Superior temporal gyrus (tissue), 1 donor: ENCODE results near the gene OGG1.

ENCODE experiments used
- DNase-seq: peaks from one replicate; pipeline ENCODE4 v3.0.0-alpha.2; 2016; ENCODE audit errors: extremely low spot score

OGG1 gene

GRCh38 chr3:9727743-9728142 lies 22.0 kb upstream of the OGG1 start:
- DNase-seq = no peak

DNA sequence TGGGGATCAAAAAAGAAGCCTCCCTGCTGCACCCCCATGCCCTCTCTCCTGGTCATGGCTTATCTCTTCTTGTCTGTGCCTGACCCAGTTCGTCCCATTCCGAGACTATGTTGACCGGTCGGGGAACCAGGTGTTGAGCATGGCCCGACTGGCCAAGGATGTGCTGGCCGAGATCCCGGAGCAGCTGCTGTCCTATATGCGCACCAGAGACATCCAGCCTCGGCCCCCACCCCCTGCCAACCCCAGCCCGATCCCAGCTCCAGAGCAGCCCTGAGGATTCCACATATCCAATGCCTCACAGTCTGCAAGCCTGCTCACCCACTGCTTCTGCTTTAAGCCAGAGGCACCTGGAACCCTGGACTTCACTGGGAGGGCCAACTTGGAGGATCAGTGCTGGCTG lies 20.3 kb upstream of the OGG1 start:
- no peak for DNase-seq

GRCh38 chr3:9730657-9731205 lies 19.0 kb upstream of the OGG1 start:
- peak; percentile 19 for DNase-seq

- DNase-seq = peak; percentile 92
Observed at GRCh38 chr3:9731206-9732079, 18.3 kb upstream of the OGG1 start, which contains the start of gene BRPF1. BRPF1 (plus strand) TSS chr3:9731735; CDS start chr3:9734141, 2,406 bp downstream.

DNA sequence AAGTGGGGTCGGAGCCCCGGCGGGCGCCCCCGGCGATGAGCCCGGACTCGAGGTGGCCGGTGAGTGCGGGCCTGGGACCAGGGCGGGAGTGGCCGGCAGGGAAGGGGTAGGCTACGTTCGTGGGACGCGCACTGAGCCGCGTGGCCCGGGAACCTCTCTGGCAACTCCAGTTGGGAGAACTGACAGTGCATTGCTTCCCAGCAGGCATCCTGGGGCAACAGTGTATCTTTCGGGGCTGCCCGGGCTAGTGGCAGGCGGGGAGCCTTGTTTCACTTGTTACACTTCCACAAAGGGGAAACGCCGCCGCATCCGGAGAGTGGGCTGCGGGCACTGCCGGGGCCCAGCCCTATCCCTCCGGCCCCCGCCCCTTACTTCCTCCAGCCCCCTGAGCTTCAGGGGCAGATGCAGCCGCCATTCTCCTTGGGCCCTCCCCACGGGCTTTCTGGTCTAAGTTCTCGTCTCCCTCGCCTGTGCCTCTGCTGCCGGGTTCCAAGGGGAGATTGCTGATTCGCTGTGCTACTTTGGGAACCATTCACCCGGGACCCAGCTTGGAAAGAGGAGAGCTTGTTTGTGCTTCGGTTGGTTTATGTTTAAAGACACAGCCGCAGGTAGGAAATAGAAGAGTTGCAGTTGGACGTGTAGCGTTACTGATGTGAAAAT lies 17.5 kb upstream of the OGG1 start:
- no peak for DNase-seq

DNA sequence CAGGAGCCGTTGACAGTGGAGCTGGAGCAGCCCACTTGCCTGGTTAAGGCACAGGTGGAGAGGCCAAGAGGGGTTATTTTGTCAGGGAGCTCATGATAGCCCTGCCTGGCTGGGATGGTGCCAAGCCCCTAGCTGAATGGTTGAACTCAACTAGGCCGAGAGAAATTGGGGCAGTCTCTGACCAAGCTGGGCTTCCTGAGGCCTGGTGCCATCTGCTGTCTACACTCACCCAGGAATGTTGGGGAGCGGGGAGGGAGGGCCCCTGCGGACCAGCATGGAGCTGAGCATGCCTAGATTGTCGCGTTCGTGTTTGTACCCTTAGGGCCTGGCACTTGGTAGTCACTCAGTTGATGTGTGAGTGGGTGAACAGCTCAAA lies 17.0 kb upstream of the OGG1 start:
- DNase-seq = no peak

DNA sequence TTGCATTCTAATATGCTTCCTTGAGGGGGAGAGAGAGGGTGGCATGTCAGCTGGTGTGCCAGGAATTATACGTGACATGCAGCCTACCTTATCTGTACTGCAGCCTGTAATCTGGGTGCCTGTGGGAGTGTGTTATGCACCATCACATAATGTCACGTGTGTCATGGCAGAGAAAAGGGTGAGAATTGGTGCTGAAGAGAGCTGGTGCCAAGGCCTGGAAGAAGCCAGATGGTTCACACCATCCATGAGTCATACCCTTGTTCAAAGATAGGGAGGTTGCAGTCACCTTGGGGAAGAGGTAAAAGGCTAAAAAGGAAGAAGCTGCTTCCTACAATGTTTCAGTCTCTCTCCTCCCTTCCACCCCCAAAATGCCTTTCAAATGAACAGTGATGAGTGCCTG lies 12.9 kb upstream of the OGG1 start:
- peak; percentile 59 for DNase-seq

DNA sequence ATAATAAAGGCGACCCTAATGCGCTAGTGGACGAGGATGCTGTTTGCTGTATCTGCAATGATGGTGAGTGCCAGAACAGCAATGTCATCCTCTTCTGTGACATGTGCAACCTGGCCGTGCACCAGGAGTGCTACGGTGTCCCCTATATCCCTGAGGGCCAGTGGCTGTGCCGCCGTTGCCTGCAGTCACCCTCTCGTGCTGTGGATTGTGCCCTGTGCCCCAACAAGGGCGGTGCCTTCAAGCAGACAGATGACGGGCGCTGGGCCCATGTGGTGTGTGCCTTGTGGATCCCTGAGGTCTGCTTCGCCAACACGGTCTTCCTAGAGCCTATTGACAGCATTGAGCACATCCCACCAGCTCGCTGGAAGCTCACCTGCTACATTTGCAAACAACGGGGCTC lies 10.6 kb upstream of the OGG1 start:
- no peak for DNase-seq

DNA sequence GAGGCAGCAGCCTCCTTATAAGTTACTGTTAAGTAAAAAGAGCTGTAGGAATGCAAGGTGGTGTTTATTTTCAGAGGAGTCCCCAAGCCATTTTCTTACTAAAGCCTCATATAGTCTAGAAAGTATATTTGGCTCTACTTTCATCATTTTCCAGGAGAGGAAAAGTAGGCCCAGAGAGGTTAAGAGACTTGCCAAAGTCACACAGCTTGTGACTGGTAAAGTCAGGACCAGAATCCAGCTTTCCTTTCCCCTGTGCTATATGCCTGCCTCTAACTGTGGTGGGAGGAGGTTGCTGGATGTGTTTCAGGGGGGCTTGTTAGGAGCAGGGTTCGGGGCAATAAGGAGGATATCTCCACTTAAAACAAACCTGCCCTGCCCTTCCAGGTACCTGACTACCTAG lies 7.2 kb upstream of the OGG1 start:
- DNase-seq = no peak

DNA sequence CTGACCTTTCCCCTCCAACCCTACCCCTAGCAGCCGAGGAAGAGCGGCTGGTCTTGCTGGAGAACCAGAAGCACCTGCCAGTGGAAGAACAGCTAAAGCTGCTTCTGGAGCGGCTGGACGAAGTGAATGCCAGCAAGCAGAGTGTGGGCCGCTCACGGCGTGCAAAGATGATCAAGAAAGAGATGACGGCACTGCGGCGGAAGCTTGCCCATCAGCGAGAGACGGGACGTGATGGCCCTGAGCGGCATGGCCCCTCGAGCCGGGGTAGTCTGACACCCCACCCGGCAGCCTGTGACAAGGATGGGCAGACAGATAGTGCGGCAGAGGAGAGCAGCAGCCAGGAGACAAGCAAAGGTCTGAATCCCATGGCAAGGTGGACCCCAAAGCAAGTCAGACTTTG lies 6.2 kb upstream of the OGG1 start:
- no peak for DNase-seq

DNA sequence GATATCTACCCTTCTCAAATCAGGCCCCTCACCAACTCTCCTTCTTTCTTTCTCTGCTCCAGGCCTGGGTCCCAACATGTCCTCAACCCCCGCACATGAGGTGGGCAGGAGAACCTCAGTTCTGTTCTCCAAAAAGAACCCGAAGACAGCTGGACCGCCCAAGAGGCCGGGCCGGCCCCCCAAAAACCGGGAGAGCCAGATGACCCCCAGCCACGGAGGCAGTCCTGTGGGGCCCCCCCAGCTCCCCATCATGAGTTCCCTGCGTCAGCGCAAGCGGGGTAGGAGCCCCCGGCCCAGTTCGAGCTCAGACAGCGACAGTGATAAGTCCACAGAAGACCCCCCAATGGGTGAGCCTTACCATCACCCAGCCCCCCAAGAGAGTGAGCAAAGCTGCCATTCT lies 5.6 kb upstream of the OGG1 start:
- DNase-seq = no peak

DNA sequence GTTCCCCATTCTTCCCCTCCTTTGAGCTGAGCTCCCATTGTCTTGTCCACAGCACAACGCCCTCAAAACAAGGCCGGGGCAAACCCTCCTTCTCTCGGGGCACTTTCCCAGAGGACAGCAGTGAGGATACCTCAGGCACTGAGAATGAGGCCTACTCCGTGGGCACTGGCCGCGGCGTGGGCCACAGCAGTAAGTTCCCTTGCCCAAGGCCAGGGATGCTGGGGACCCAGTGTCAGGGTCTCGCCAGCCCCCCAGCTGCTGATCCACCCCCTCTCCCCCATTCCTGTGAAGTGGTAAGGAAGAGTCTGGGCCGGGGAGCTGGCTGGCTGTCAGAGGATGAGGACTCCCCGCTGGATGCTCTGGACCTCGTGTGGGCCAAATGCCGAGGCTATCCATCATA lies 4.2 kb upstream of the OGG1 start:
- DNase-seq = no peak

GRCh38 chr3:9746330-9746729 lies 3.4 kb upstream of the OGG1 start:
- peak; percentile 47 for DNase-seq

- no peak for DNase-seq
Observed at GRCh38 chr3:9747267-9747666, 2.5 kb upstream of the OGG1 start.

DNA sequence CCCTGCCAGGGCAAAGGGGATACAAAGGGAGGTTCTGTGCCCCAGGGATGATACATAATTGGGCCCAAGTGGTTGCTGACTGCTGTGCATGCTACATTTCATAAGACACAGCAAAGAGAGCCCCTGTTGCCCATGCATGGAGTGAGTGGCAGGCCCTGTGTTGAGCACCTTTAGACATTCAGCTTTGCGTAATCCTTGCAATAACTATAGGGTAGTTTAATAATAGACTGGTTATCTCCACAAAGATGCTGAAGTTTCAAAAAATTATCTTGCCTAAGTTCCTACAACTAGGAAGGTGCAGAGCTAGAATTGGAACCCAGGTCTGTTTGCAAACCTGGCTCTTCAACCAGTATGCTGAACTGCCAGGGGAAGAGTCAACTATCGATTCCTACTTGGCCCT lies 1.7 kb upstream of the OGG1 start:
- no peak for DNase-seq

- no peak for DNase-seq
Observed at GRCh38 chr3:9749296-9749644, 482 bp upstream of the OGG1 start.

DNA sequence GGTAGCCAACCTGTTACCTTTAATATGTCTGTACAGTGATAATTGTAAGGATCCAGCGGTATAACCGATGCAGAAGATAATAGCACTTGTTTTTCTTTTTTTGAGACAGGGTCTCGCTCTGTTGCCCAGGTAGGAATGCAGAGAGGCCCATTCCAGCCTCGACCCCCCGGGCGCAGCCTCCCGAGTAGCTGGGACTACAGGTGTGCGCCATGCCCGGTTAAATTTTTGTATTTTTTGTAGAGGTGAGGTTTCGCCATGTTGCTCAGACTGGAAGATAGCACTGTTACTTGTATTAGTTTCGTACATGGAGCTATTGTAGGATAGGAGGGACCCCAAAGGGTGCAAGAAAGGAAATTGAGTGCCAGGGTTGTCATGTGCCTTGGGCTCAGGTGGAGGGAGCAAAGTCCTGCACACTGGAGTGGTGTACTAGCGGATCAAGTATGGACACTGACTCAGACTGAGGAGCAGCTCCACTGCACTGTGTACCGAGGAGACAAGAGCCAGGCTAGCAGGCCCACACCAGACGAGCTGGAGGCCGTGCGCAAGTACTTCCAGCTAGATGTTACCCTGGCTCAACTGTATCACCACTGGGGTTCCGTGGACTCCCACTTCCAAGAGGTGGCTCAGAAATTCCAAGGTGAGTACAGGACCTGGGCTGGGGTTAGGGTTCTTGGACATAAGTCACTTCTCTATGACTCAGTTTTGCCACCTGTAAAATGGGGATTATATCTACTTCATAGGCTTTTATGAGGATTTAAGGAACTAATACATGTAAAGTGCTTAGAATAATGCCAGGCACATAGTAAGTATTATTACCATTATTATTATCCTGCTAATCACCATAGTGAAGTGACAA lies 1.0 kb downstream of the OGG1 start:
- DNase-seq = no peak

GRCh38 chr3:9754678-9755077 lies 4.9 kb downstream of the OGG1 start:
- DNase-seq = no peak

GRCh38 chr3:9757427-9757826 lies 7.7 kb downstream of the OGG1 start:
- DNase-seq = no peak

DNA sequence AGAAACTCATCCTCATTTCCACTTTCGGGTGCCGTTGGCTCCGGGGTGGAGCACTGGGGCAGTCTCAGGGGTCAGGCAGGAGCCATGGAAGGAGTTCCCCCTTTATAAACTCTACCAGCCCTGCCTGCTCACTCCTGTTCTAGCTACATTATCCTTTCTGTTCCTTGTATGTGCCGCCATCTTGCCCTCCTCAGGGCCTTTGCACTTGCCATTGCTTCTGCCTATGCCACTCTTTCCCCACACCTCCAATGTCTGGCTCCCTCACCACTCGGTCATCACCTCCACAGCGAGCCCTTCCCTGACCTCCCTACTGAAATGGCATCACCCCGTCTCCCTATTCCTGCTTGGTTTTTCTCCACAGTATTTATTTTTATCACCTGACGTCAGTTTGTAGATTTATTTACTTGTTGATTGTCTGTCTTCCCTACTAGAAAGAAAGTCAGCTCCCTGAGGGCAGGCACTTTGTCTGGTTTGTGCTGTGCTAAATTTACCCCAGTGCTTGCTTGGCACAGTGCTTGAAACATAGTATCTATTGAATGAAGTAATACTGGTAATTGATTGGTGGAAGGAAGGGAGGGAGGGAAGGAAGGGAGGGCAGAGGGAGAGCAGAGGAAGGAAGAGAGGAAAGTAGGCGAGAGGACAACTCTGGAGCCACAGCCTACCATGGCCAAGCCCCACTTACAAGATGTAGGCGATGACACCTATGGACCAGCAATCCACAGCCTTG lies 11.2 kb downstream of the OGG1 start:
- no peak for DNase-seq

DNA sequence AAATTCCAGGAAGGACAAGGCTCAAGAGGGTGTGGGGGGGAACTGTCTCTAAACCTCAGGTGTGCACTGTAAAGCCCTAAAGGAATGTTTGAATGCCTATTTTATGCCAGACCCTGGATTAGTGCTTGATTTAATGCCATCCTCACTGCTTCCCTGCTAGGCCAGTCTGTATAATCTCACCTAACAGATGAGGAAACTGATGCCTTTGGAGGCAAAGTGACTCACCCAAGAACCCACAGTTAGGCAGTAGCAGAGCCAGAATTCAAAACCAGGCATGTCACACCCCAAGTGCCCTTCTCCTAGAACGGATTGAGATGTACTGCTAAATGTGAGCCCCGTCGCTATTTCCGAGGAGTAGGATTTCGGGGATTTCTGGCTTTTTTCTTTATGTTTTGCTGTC lies 12.2 kb downstream of the OGG1 start:
- no peak for DNase-seq

GRCh38 chr3:9762871-9763270 lies 13.1 kb downstream of the OGG1 start:
- DNase-seq = no peak
